Suppressor macrophage (primary cell): ENCODE measurements around the gene B4GALNT3.

ENCODE experiments used
- DNase-seq, 4 experiments: peaks; one replicate each; pipeline ENCODE4 v3.0.0-alpha.2; 2020 to 2022

Gene B4GALNT3

GRCh38 chr12:575948-576614 is 116.3 kb downstream of the B4GALNT3 start:
- DNase-seq: peak; percentile 78 to 92 (median 90)

GRCh38 chr12:576615-577110 is 116.9 kb downstream of the B4GALNT3 start:
- DNase-seq: no peak

- DNase-seq: peak in 1 of 4 experiments; percentile 27
Observed at GRCh38 chr12:577994-578747, 118.4 kb downstream of the B4GALNT3 start.

GRCh38 chr12:578748-579419 is 119.1 kb downstream of the B4GALNT3 start:
- no peak for DNase-seq

- no peak for DNase-seq
Observed at GRCh38 chr12:579420-580110, 119.8 kb downstream of the B4GALNT3 start.

GRCh38 chr12:580813-581212 is 121.1 kb downstream of the B4GALNT3 start:
- no peak for DNase-seq

- DNase-seq: no peak
Observed at GRCh38 chr12:581321-581720, 121.6 kb downstream of the B4GALNT3 start.

- no peak for DNase-seq
Observed at GRCh38 chr12:581746-582145, 122.0 kb downstream of the B4GALNT3 start.

- no peak for DNase-seq
Observed at GRCh38 chr12:583251-583869, 123.6 kb downstream of the B4GALNT3 start.

GRCh38 chr12:585062-586061 is 125.6 kb downstream of the B4GALNT3 start:
- no peak for DNase-seq

- DNase-seq: peak; percentile 23 to 65 (median 45)
Observed at GRCh38 chr12:586318-587071, 126.8 kb downstream of the B4GALNT3 start.

GRCh38 chr12:587132-588023 is 127.6 kb downstream of the B4GALNT3 start:
- DNase-seq: no peak

- no peak for DNase-seq
Observed at GRCh38 chr12:588024-588322, 128.2 kb downstream of the B4GALNT3 start.

- DNase-seq: no peak
Observed at GRCh38 chr12:588646-589045, 128.9 kb downstream of the B4GALNT3 start.

- no peak for DNase-seq
Observed at GRCh38 chr12:590206-590750, 130.5 kb downstream of the B4GALNT3 start.

- DNase-seq: no peak
Observed at GRCh38 chr12:591167-592023, 131.7 kb downstream of the B4GALNT3 start.

GRCh38 chr12:592024-592505 is 132.3 kb downstream of the B4GALNT3 start:
- no peak for DNase-seq
